Endodermal cell (in vitro differentiated cells): Measurements from ENCODE around the gene STOML3. TPM values are rescaled to one million over a fixed set of nuclear protein-coding genes. Genes with fewer than 3 reads are reported as not detected.

ENCODE experiments used
- DNase-seq: peaks from one replicate; pipeline ENCODE4 v3.0.0-alpha.2; 2017
- H3K27ac ChIP-seq: 2 replicates; pipeline ENCODE4 v1.5.1; 2013; ENCODE audit warnings: mild to moderate bottlenecking, low read depth, low read length, moderate library complexity
- H3K27me3 ChIP-seq: 2 replicates; pipeline ENCODE4 v1.6.1; 2013; ENCODE audit warnings: mild to moderate bottlenecking, low read length, moderate library complexity; ENCODE audit not compliant: insufficient read depth, control insufficient read depth, poor library complexity, severe bottlenecking
- H3K36me3 ChIP-seq: 2 replicates; pipeline ENCODE4 v1.7.0; 2013; ENCODE audit warnings: mild to moderate bottlenecking, low read length, moderate library complexity; ENCODE audit not compliant: control insufficient read depth, insufficient read depth
- H3K4me1 ChIP-seq: one replicate; pipeline ENCODE4 v1.7.0; 2013; ENCODE audit warnings: low read length; ENCODE audit not compliant: control insufficient read depth, insufficient read depth
- H3K4me3 ChIP-seq: 2 replicates; pipeline ENCODE4 v1.5.1; 2013; ENCODE audit warnings: mild to moderate bottlenecking, low read length, moderate library complexity
- H3K9ac ChIP-seq: 2 replicates; pipeline ENCODE4 v1.6.1; 2013; ENCODE audit warnings: mild to moderate bottlenecking, low read length, moderate library complexity; ENCODE audit not compliant: poor library complexity, severe bottlenecking; ENCODE audit errors: extremely low read depth
- H3K9me3 ChIP-seq: 2 replicates; pipeline ENCODE4 v1.6.1; 2013; ENCODE audit warnings: mild to moderate bottlenecking, low read length, moderate library complexity; ENCODE audit not compliant: control insufficient read depth
- H3K27ac Mint-ChIP-seq: 2 replicates; pipeline ENCODE4 v1.8.0; 2020; ENCODE audit warnings: mixed read lengths
- H3K27me3 Mint-ChIP-seq: 2 replicates; pipeline ENCODE4 v1.8.0; 2021; ENCODE audit warnings: mild to moderate bottlenecking, mixed read lengths; ENCODE audit not compliant: insufficient read depth
- H3K36me3 Mint-ChIP-seq: 2 replicates; pipeline ENCODE4 v1.8.0; 2020; ENCODE audit warnings: low read depth, mixed read lengths
- H3K4me1 Mint-ChIP-seq: 2 replicates; pipeline ENCODE4 v1.8.0; 2020; ENCODE audit warnings: mixed read lengths
- H3K4me3 Mint-ChIP-seq: 2 replicates; pipeline ENCODE4 v1.8.0; 2020; ENCODE audit warnings: mild to moderate bottlenecking, moderate library complexity, mixed read lengths
- H3K9me3 Mint-ChIP-seq: 2 replicates; pipeline ENCODE4 v1.8.0; 2020; ENCODE audit warnings: mild to moderate bottlenecking, mixed read lengths
- WGBS, 2 experiments: methylation state at CpG; one replicate each; pipeline versions ENCODE4 v1.1.5 to v1.1.7; 2013; ENCODE audit warnings: missing lambda C conversion rate in 2 of 2, mixed read lengths in 1 of 2; ENCODE audit not compliant: insufficient coverage in 1 of 2, insufficient read length in 1 of 2; 5-methylcytosine and 5-hydroxymethylcytosine counted together
- total RNA-seq, 2 donors: library from RNA; stranded (reverse); fragmentation: NEBNext Ultra II Directional in 1 of 2; extraction: Animal tissue kit (Norgen Biotek cat#: 25700) in 1 of 2; gene quantifications; 2 replicates in 1 of 2; 3 replicates in 1 of 2; pipeline ENCODE4 v1.2.1, GENCODE V29; 2021
- TF ChIP-seq, protein P1 (sequence below): fragments of 200-600 bp; sonication (generic); conservative IDR thresholded peaks from 2 replicates; pipeline ENCODE4 v1.5.0; 2021; ENCODE audit warnings: antibody characterized with exemption, mild to moderate bottlenecking

Gene STOML3
- total RNA-seq, 2 donors from 2014 or later: not detected

- Mint-ChIP-seq H3K27ac (no peak overlapping the region), H3K36me3 (peaks cover 5% of the 10 kb centered on the region), H3K4me1 (peaks cover 26% of the 10 kb centered on the region), H3K27me3 (no peaks in the 10 kb centered on the region), H3K9me3 (no peaks in the 10 kb centered on the region), H3K4me3 (no peak overlapping the region)
- Histone ChIP-seq H3K9ac (no peak overlapping the region), H3K36me3 (peaks cover 30% of the 10 kb centered on the region), H3K9me3 (no peaks in the 10 kb centered on the region), H3K27me3 (no peaks in the 10 kb centered on the region), H3K27ac (no peak overlapping the region), H3K4me1 (peaks cover 3% of the 10 kb centered on the region), H3K4me3 (no peak overlapping the region)
- TF ChIP-seq, protein P1, sequence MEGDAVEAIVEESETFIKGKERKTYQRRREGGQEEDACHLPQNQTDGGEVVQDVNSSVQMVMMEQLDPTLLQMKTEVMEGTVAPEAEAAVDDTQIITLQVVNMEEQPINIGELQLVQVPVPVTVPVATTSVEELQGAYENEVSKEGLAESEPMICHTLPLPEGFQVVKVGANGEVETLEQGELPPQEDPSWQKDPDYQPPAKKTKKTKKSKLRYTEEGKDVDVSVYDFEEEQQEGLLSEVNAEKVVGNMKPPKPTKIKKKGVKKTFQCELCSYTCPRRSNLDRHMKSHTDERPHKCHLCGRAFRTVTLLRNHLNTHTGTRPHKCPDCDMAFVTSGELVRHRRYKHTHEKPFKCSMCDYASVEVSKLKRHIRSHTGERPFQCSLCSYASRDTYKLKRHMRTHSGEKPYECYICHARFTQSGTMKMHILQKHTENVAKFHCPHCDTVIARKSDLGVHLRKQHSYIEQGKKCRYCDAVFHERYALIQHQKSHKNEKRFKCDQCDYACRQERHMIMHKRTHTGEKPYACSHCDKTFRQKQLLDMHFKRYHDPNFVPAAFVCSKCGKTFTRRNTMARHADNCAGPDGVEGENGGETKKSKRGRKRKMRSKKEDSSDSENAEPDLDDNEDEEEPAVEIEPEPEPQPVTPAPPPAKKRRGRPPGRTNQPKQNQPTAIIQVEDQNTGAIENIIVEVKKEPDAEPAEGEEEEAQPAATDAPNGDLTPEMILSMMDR: no peak
- 60 to 88% methylated on average over 1 of the region's 1 CpG for WGBS, 2 experiments
- no peak for DNase-seq
Observed at GRCh38 chr13:39034085-39034484, 43.5 kb upstream of the STOML3 start.

DNA sequence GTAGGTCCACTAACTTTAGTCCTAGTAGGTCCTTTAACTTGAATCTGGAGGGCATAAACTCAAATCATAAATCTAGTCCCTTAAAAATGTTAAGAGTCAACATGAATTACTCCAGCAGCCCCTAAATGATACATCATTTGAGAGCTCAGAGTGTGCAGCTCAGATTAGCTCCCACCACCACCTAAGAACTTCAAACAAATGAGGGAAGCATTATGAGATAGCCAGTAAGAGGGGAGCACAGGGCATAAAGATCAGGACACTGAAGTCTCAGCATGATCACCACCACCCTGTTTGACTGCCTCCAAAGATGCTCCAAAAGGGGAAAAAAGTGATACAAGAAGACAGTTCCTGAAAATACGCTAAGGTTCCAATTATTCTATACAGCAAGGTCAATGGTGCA, 41.5 kb upstream of the STOML3 start:
- no peaks in the 10 kb centered on the region for H3K27me3 ChIP-seq
- Mint-ChIP-seq H3K4me1 (peaks cover 24% of the 10 kb centered on the region), H3K4me3 (no peak overlapping the region), H3K27me3 (no peaks in the 10 kb centered on the region), H3K27ac (no peak overlapping the region), H3K36me3 (peaks cover 12% of the 10 kb centered on the region), H3K9me3 (no peaks in the 10 kb centered on the region)
- TF ChIP-seq, protein P1: no peak
- 80% methylated on average over 1 of the region's 1 CpG; no CpG with 5 or more reads in 1 of the 2 experiments for WGBS, 2 experiments
- no peaks in the 10 kb centered on the region for H3K9me3 ChIP-seq
- H3K36me3 ChIP-seq: peaks cover 49% of the 10 kb centered on the region
- H3K4me1 ChIP-seq: peaks cover 3% of the 10 kb centered on the region
- H3K9ac ChIP-seq: no peak overlapping the region
- no peak overlapping the region for H3K4me3 ChIP-seq
- H3K27ac ChIP-seq: no peak overlapping the region
- DNase-seq: no peak

DNA sequence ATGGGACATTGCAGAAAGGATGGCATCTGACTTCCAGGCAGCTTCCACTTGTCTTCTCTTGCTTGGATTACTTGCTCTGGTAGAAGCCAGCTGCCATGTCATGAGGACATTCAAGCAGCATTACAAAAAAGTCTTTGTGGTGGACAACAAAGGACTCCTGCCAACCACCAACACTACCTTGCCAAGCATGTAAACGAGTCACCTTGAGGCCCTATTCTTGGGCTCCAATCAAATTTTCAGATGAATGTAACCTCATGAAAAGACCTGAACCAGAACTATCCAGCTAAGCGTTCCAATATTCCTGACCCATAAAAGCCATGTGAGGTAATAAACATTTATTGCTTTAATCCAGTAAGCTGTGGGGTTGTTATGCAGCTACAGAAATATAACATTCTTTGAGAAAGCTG, 34.8 kb upstream of the STOML3 start:
- Histone ChIP-seq H3K9ac (no peak overlapping the region), H3K4me1 (peaks cover 5% of the 10 kb centered on the region), H3K36me3 (peaks cover 95% of the 10 kb centered on the region), H3K4me3 (no peak overlapping the region), H3K27me3 (no peaks in the 10 kb centered on the region), H3K27ac (no peak overlapping the region), H3K9me3 (no peaks in the 10 kb centered on the region)
- DNase-seq: no peak
- Mint-ChIP-seq H3K36me3 (peaks cover 60% of the 10 kb centered on the region), H3K4me3 (no peak overlapping the region), H3K9me3 (no peaks in the 10 kb centered on the region), H3K4me1 (peaks cover 20% of the 10 kb centered on the region), H3K27ac (no peak overlapping the region), H3K27me3 (no peaks in the 10 kb centered on the region)
- WGBS, 2 experiments: 90 to 100% methylated on average over 2 of the region's 2 CpGs
- TF ChIP-seq, protein P1: no peak
